Measurements from ENCODE around the gene TSPAN9. TPM values are rescaled to one million over a fixed set of nuclear protein-coding genes. Genes with fewer than 3 reads are reported as not detected.

Gene TSPAN9
- total RNA-seq, 2 experiments from 2014 or later: 0.87 to 1.2 TPM

- no peaks in the 10 kb centered on the region for H3K4me1 Mint-ChIP-seq (ENCODE audit: low read depth)
- intact Hi-C loops (cut with micrococcal nuclease): no loop called here
- H3K36me3 Mint-ChIP-seq: no peaks in the 10 kb centered on the region
- CTCF ChIA-PET: interaction anchor here (1.3 to 5.3 kb wide), 2 partner anchors 10 to 35 kb away, joined by 3 to 59 read pairs; no protein-coding TSS in a partner anchor
- no peak for DNase-seq
- no peak overlapping the region for H3K4me3 Mint-ChIP-seq
- POLR2A ChIA-PET: no interaction called here
- H3K9me3 Mint-ChIP-seq: no peaks in the 10 kb centered on the region
- no peak overlapping the region for H3K27ac Mint-ChIP-seq
- H3K27me3 Mint-ChIP-seq: peaks cover 11% of the 10 kb centered on the region
These were observed 233.3 kb downstream of the TSPAN9 start for GRCh38 chr12:3310271-3311026.

GRCh38 chr12:3311027-3311402 is 233.8 kb downstream of the TSPAN9 start:
- Mint-ChIP-seq H3K9me3 (no peaks in the 10 kb centered on the region), H3K27ac (no peak overlapping the region), H3K27me3 (peaks cover 11% of the 10 kb centered on the region), H3K4me1 (ENCODE audit: low read depth) (no peaks in the 10 kb centered on the region), H3K4me3 (no peak overlapping the region), H3K36me3 (no peaks in the 10 kb centered on the region)
- ChIA-PET CTCF (interaction anchor here (1.3 to 5.3 kb wide), 2 partner anchors 11 to 35 kb away, joined by 3 to 59 read pairs; no protein-coding TSS in a partner anchor), POLR2A (no interaction called here)
- no peak for DNase-seq
- intact Hi-C loops (cut with micrococcal nuclease): no loop called here

GRCh38 chr12:3311491-3312103 is 234.4 kb downstream of the TSPAN9 start:
- H3K27me3 Mint-ChIP-seq: peaks cover 13% of the 10 kb centered on the region
- POLR2A ChIA-PET: no interaction called here
- H3K4me1 Mint-ChIP-seq (ENCODE audit: low read depth): no peaks in the 10 kb centered on the region
- DNase-seq: no peak
- intact Hi-C loops (cut with micrococcal nuclease): no loop called here
- CTCF ChIA-PET: interaction anchor here (1.3 to 5.3 kb wide), 2 partner anchors 11 to 36 kb away, joined by 3 to 59 read pairs; no protein-coding TSS in a partner anchor
- H3K9me3 Mint-ChIP-seq: no peaks in the 10 kb centered on the region
- H3K27ac Mint-ChIP-seq: no peak overlapping the region
- no peak overlapping the region for H3K4me3 Mint-ChIP-seq
- H3K36me3 Mint-ChIP-seq: no peaks in the 10 kb centered on the region

GRCh38 chr12:3313066-3313465 is 235.9 kb downstream of the TSPAN9 start:
- H3K27me3 Mint-ChIP-seq: peaks cover 12% of the 10 kb centered on the region
- H3K4me3 Mint-ChIP-seq: no peak overlapping the region
- ChIA-PET CTCF (interaction anchor here (1.8 to 5.3 kb wide), 2 partner anchors 13 to 491 kb away, joined by 12 to 59 read pairs; no protein-coding TSS in a partner anchor), POLR2A (no interaction called here)
- no peaks in the 10 kb centered on the region for H3K4me1 Mint-ChIP-seq (ENCODE audit: low read depth)
- no peaks in the 10 kb centered on the region for H3K36me3 Mint-ChIP-seq
- DNase-seq: no peak
- no peak overlapping the region for H3K27ac Mint-ChIP-seq
- no peaks in the 10 kb centered on the region for H3K9me3 Mint-ChIP-seq
- intact Hi-C loops (cut with micrococcal nuclease): no loop called here

GRCh38 chr12:3313675-3314663 is 236.8 kb downstream of the TSPAN9 start:
- intact Hi-C loops (cut with micrococcal nuclease): no loop called here
- peak; percentile 24 for DNase-seq
- POLR2A ChIA-PET: no interaction called here

GRCh38 chr12:3315201-3315661 is 238.1 kb downstream of the TSPAN9 start:
- CTCF ChIA-PET: interaction anchor here (1.6 to 5.3 kb wide), 2 partner anchors 15 to 461 kb away, joined by 4 to 59 read pairs; no protein-coding TSS in a partner anchor
- H3K4me3 Mint-ChIP-seq: no peak overlapping the region
- H3K4me1 Mint-ChIP-seq (ENCODE audit: low read depth): no peaks in the 10 kb centered on the region
- H3K36me3 Mint-ChIP-seq: no peaks in the 10 kb centered on the region
- no peak for DNase-seq
- H3K9me3 Mint-ChIP-seq: no peaks in the 10 kb centered on the region
- intact Hi-C loops (cut with micrococcal nuclease): no loop called here
- POLR2A ChIA-PET: interaction anchor here (0.6 kb wide), 1 partner anchor 45 kb away, joined by 3 read pairs; no protein-coding TSS in a partner anchor
- H3K27me3 Mint-ChIP-seq: peaks cover 13% of the 10 kb centered on the region
- H3K27ac Mint-ChIP-seq: no peak overlapping the region

More at GRCh38 chr12:3313675-3314663, 236.8 kb downstream of the TSPAN9 start:
- Mint-ChIP-seq H3K27ac (no peak overlapping the region), H3K4me3 (no peak overlapping the region), H3K4me1 (ENCODE audit: low read depth) (no peaks in the 10 kb centered on the region), H3K9me3 (no peaks in the 10 kb centered on the region), H3K27me3 (peaks cover 10% of the 10 kb centered on the region), H3K36me3 (no peaks in the 10 kb centered on the region)
- CTCF ChIA-PET: interaction anchor here (0.6 to 5.3 kb wide), 7 partner anchors 13 to 490 kb away, joined by 3 to 59 read pairs (median 4); no protein-coding TSS in a partner anchor

GRCh38 chr12:3316776-3317480 is 239.7 kb downstream of the TSPAN9 start:
- intact Hi-C loops (cut with micrococcal nuclease): no loop called here
- H3K27me3 Mint-ChIP-seq: peaks cover 13% of the 10 kb centered on the region
- no peak overlapping the region for H3K27ac Mint-ChIP-seq
- CTCF ChIA-PET: interaction anchor here (1.3 kb wide), 1 partner anchor 17 kb away, joined by 5 read pairs; no protein-coding TSS in a partner anchor
- DNase-seq: no peak
- POLR2A ChIA-PET: no interaction called here
- H3K4me1 Mint-ChIP-seq (ENCODE audit: low read depth): no peaks in the 10 kb centered on the region
- H3K36me3 Mint-ChIP-seq: no peaks in the 10 kb centered on the region
- H3K4me3 Mint-ChIP-seq: no peak overlapping the region
- no peaks in the 10 kb centered on the region for H3K9me3 Mint-ChIP-seq

GRCh38 chr12:3317481-3317815 is 240.3 kb downstream of the TSPAN9 start:
- no peaks in the 10 kb centered on the region for H3K36me3 Mint-ChIP-seq
- H3K4me3 Mint-ChIP-seq: no peak overlapping the region
- ChIA-PET POLR2A (no interaction called here), CTCF (interaction anchor here (1.3 to 2.2 kb wide), 2 partner anchors 17 kb away, joined by 5 to 11 read pairs; no protein-coding TSS in a partner anchor)
- DNase-seq: no peak
- H3K27ac Mint-ChIP-seq: no peak overlapping the region
- H3K4me1 Mint-ChIP-seq (ENCODE audit: low read depth): no peaks in the 10 kb centered on the region
- H3K27me3 Mint-ChIP-seq: peaks cover 13% of the 10 kb centered on the region
- H3K9me3 Mint-ChIP-seq: no peaks in the 10 kb centered on the region
- intact Hi-C loops (cut with micrococcal nuclease): no loop called here

- CTCF ChIA-PET: interaction anchor here (2.2 kb wide), 1 partner anchor 18 kb away, joined by 11 read pairs; no protein-coding TSS in a partner anchor
- Mint-ChIP-seq H3K4me1 (ENCODE audit: low read depth) (no peaks in the 10 kb centered on the region), H3K36me3 (no peaks in the 10 kb centered on the region)
These were observed 240.8 kb downstream of the TSPAN9 start for GRCh38 chr12:3317841-3318501.

GRCh38 chr12:3319723-3320492 is 242.7 kb downstream of the TSPAN9 start:
- H3K36me3 Mint-ChIP-seq: no peaks in the 10 kb centered on the region
- CTCF ChIA-PET: interaction anchor here (2.2 kb wide), 1 partner anchor 20 kb away, joined by 11 read pairs; no protein-coding TSS in a partner anchor
- H3K27me3 Mint-ChIP-seq: peaks cover 7% of the 10 kb centered on the region
- DNase-seq: no peak
- no peaks in the 10 kb centered on the region for H3K4me1 Mint-ChIP-seq (ENCODE audit: low read depth)
- intact Hi-C loops (cut with micrococcal nuclease): no loop called here
- no peak overlapping the region for H3K4me3 Mint-ChIP-seq
- H3K9me3 Mint-ChIP-seq: no peaks in the 10 kb centered on the region
- no peak overlapping the region for H3K27ac Mint-ChIP-seq
- POLR2A ChIA-PET: no interaction called here

More at GRCh38 chr12:3317841-3318501, 240.8 kb downstream of the TSPAN9 start:
- POLR2A ChIA-PET: no interaction called here
- H3K27me3 Mint-ChIP-seq: peaks cover 13% of the 10 kb centered on the region
- no peak overlapping the region for H3K4me3 Mint-ChIP-seq
- H3K27ac Mint-ChIP-seq: no peak overlapping the region
- no peak for DNase-seq
- intact Hi-C loops (cut with micrococcal nuclease): no loop called here
- H3K9me3 Mint-ChIP-seq: no peaks in the 10 kb centered on the region
